CD4-positive, alpha-beta T cell treated with Interferon gamma for 1 hour (primary cell): Measurements from ENCODE around the gene HECTD4.
"Not testable (repeated sequence)": the region's sequence is repeated elsewhere in the genome, so short reads cannot be mapped to it uniquely, and the experiment has no call there.

Source experiments
- DNase-seq: peaks from one replicate; pipeline ENCODE4 v3.0.0-alpha.2; 2020

The HECTD4 gene

DNA sequence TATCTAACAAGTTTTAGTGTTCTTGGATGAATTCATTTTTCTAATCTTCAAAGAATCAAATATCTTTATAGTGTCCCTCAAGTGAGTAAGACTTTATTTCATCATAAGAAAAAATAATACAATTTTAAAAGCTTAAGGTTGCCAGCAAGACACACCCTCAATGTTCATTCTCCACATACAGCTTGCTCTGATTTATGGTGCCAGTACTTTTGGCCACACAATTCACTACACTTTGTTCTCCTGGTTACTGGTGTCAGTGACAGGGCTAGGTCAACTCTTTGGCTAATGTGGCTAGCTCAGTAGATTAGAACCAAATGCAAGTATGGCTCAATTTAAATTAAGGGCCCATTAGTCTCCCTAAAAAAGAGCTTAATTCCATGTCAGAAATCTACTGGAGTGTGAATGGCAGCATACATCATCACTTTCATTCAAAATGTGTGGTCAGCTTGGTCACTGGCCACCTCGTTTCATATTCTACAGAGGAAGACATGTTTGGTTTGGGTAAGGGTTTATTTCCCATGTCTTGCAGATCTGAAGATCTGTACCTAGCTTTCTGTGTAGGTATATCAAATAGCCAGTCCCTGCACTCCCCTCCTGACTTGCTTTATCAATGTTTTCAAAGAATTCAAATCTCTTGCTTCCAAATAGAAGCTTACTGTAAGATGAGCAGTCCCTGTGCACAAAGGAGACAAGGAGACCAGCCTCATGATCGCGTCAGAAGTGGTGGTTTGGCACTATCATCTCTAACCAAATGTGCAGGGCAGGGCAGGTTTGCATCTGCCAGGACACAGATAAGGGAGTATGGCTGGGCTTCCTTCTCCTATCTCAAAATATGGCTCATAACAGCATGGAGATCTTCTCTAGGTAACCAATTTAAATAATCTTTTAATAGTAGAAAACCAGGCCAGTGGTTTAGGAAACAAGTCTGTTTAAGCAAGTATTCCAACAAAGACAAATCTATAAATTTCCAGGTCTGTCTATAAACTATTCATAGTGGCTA is 31.3 kb downstream of the HECTD4 start:
- DNase-seq, result no peak

DNA sequence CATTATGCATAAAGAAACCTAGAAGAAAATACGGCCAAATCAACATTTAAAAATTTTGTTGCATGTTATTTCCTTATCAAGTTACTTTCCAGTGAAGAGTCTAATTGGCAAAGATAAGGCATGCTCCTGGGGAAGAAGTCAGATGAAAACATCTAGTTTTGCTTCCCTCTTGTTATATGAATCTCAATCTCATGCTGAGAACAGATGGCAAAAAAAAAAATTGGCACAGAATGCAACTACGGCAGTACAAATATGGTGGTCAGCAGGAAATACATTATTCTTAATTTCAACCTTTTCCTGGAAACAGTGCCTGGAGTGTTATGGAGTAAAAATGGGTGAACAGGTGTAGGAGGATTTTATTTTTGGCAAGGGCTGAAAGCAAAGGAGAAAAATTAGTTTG is 32.8 kb downstream of the HECTD4 start:
- no peak for DNase-seq

GRCh38 chr12:112348926-112349325 is 33.3 kb downstream of the HECTD4 start:
- not testable (repeated sequence) for DNase-seq

- DNase-seq, result no peak
Measured at GRCh38 chr12:112347581-112347982, 34.6 kb downstream of the HECTD4 start.

DNA sequence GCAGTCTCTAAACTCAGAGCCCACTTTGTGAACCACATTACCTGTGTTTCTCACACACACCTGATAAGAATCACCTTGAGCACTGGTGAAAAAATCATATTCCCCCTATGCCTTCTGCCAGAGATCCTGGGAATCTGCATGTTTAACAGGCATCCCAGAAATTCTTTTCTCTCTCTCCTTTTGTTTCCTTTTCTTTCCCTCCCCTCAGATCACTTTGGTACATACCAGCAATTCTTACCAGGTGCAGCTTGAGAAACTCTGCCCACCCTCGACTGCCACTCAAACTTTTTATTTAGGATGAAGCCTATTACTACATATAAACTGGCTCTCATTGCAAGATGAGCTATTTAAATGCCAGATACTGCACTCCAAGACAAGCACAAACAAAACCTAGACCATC is 36.0 kb downstream of the HECTD4 start:
- DNase-seq, result no peak

- no peak for DNase-seq
Measured at GRCh38 chr12:112344220-112344619, 38.0 kb downstream of the HECTD4 start.

DNA sequence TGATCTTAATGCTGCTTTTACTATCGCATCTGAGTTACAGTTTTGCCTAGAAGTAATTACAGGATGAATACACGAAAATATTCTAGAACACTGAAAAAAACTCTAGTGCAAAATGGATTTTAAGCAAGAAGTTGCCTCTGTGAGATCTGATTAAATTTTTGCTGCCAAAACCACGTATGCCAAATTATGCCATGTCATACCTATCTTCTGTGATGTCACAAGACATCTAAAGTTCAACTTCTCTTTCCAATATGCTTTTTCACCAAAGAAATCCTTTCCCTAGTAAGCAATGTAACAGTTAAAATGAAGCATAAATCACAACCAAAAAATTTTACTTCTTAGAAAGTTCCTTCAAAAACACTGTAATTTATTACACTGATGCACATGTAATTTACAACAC is 39.6 kb downstream of the HECTD4 start:
- DNase-seq, result no peak

DNA sequence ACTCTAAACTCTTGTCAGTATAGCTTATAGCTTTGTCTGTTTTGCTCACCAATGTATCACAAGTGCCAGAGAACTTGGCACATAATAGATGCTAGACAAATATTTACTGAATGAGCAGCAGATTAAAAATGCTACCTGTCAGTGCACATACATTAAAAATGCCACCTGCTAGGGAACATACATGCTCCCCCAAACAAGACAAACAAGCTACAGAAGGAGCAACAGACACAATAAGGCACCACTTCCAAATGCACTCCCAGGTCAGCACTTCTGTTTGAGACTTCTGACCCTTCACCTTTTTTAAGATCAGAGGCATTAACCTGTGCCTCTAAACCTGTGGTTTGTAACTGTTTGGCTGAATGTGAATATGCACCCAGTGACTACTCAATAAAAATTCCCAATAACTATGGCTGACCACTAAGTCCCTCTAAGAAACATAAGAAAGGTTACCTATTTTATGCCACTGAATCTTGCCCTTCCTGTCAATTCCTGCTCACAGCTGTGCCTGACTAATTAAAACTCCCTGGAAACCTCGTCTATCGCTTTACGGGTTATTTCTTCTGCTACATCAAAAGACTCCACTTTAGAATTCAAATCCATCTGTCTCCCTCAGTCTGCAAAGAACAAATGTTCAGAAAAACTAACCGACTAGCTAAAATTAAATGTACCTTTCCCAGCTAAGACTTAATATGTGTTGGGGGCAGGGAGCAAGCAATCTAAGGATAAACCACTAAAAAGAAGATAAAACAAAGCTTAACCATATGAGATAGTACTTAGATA is 41.0 kb downstream of the HECTD4 start:
- DNase-seq, result no peak

- no peak for DNase-seq
Measured at GRCh38 chr12:112340230-112340629, 42.0 kb downstream of the HECTD4 start.

DNA sequence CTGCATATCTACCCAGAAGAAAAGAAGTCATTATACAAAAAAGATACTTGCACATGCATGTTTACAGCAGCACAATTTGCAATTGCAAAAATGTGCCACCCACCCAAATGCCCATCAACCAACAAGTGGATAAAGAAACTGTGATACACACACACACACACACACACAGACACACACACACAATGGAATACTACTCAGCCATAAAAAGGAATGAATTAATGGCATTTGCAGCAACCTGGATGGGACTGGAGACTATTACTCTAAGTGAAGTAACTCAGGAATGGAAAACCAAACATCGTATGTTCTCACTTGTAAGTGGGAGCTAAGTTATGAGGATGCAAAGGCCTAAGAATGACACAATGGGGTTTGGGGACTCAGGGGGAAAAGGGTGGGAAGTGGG is 47.2 kb downstream of the HECTD4 start:
- DNase-seq, result not testable (repeated sequence)

GRCh38 chr12:112333019-112333418 is 49.2 kb downstream of the HECTD4 start:
- DNase-seq, result no peak

GRCh38 chr12:112331886-112332285 is 50.3 kb downstream of the HECTD4 start:
- DNase-seq, result no peak

- no peak for DNase-seq
Measured at GRCh38 chr12:112330706-112331105, 51.5 kb downstream of the HECTD4 start.

DNA sequence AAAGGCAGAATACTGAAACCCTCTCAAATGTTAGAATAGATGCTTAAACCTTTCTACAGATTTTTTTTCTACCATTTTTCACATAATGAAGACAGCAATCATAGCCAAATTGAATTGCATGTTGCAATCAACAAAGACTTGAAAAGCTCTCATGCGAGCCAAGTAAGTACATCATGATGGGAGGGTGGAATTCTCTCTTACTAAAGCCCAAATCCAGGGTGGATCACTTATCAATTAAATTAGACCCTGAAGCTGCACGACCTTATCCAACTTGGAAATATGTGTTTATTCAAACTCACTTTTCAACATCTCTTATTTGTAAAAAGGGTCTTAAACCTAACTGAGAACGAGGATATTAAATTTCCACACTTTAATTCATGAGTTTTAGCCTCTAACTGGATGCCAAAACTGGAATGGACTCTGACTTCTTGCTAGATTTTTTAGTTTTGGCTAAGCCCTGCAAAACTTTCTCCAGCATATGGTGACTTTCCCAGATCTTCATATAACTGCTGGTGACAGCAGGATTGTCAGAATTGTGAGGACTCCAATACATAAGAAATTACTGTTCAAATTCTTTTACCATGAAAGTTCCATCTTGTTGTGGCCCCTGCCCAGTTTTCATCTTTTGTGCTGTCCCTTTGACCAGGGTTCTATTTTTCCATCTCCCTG is 53.6 kb downstream of the HECTD4 start:
- DNase-seq, result no peak

- DNase-seq, result no peak
Measured at GRCh38 chr12:112327209-112327938, 54.9 kb downstream of the HECTD4 start.

DNA sequence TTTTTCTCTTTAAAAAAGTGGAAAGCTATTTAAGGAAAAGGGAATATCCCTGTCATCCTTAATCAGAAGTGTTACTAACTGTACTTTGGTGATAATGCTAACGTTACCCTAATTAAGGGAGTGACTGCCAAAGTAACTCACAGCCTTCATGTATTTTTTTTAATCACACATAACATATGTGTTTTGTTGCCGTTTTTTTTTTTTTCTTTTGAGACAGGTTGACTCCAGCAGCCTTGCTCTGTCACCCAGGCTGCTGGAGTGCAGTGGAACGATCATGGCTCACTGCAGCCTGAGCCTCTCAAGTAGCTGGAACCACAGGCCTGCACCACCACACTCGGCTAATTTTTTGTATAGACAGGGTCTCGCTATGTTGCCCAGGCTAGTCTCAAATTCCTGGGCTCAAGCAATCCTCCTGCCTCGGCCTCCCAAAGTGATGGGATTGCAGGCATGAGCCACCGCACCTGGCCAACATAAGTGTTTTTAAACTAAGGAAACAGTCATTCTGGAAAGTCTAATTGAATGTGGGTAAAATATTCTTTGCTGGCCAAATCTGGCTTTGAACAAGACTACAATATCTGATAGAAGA is 56.5 kb downstream of the HECTD4 start:
- no peak for DNase-seq

- no peak for DNase-seq
Measured at GRCh38 chr12:112325157-112325556, 57.1 kb downstream of the HECTD4 start.

DNA sequence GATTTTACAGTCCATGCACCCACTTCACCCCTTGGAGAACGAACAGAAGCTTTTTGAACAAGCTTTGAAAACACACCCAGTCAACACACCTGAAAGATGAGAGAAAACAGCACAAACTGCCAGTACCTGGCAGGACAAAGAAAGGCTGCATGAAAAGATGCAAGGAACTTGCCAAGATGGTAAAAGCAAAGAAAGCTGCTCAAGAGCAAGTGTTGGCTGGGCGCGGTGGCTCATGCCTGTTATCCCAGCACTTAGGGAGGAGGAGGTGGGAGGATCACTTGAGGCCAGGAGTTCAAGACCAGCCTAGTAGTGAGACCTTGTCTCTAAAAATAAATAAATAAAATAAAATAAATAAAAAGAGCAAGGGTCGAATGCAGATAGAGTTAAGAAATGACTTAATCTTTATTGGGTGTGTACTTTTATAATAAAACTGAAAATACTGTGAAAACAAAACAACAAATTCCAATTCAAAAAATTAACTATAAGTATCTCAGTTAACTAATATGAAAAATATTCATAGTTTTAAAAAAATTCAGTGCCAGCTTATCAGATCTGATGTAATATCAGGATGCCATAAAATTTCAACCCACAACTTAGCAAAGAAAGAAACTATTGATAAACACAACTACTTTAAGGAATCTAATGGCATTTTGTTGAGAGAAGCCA is 59.2 kb downstream of the HECTD4 start:
- no peak for DNase-seq

DNA sequence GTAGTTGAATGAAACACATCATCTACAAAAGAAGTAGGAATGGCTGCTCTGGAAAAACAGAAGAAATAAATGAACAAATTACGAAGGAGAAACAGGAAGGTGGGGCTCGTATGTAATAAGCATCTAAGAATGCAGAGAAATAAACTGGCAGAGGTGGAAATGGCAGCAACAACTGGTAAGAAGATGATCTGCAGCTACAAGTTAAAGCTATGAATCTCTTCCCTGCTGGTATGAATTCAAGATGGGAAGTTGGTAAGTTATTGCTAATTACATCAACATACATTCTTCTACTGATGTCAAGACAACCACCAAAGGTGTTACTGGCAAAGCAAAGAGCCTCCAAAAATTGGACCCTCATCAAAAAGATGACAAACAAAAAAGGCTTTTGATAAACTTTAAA is 59.8 kb downstream of the HECTD4 start:
- DNase-seq, result no peak

DNA sequence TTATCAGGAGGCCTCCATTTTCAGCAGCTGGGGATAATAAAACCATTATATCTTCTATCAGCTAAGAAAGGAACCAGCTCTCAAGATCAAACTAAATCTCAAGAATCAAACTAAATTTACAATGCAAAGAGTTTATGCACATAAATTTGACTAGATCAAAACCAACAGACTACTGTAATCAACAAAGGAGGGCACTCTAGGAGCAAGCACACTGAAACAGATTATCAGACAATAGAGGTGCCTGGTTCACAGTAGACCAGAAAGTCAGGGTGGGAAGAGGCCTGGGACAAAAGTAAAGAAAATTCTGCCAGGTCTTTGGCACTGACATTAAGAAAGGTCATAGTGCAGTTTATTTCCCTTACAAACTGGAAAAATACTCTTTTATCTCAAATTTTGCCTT is 61.0 kb downstream of the HECTD4 start:
- no peak for DNase-seq

DNA sequence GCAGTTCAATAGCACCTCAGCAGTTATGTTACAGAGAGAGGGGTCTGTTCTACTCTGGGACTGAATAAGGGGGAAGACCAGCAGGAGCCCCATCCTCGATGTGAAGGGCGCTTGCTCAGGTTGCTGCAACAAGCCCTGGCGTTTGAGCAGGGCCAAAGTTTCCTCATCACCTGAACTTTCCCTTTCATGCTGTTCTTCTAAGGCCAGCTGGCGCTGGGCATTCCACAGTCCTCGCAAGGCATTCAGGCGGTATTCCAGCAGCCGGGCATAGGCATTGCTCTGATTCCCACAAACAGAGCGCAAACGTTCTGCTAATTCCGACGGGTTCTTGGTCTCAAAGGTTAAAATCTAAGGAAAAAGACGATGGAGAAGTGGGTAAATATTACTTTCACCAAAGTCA is 62.8 kb downstream of the HECTD4 start:
- DNase-seq, result no peak

GRCh38 chr12:112317481-112317880 is 64.8 kb downstream of the HECTD4 start:
- no peak for DNase-seq
